ENCODE results near the gene COL18A1. TPM values are rescaled to one million over a fixed set of nuclear protein-coding genes. Genes with fewer than 3 reads are reported as not detected.
A peak's percentile ranks its signal among the peaks of the same experiment; 100 is the strongest.

Gene COL18A1
- total and polyA plus RNA-seq, 4 donors, result 44.9 to 308 (median 232) TPM

DNA sequence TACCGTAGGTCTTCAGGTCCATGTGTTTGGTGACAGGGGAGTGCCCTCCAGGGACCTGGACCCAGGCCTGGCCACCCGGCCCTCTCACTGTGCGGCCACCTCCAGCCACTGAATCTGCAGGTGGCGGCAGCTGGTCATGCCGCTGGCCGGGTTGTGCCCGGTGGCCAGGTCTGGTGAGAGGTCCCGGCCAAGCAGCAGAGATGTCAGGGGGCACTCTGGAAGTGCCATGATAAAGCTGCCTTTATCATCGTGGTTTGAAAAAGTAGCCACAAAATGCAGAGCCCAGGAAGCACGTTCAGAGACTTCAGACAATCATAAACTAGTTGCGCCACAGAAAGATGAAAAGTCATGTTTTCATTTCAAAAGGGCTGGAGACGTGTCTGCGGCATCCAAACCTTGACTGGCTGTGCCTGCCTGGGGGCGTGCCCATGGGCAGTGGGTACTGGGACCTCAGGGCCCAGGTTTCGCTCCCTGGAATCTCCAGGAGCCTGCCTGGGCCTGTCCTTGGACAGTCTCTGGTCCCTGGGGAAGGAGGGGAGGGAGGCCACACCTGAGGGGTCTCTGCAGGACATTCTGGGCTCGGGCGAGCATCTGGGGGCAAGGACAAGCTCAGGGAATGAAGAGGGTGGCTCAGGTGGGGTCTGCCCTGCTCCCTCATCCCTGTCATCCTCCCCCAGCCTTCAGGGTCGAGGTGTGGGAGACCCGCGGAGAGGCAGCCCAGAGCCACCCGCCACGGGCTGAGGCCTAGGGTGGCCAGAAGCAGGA, 44.9 kb downstream of the COL18A1 start:
- peaks cover 24 to 71% (median 57%) of the 10 kb centered on the region in 4 donors for H3K4me1 ChIP-seq (ENCODE audit: control insufficient read depth in 4 of 4, insufficient read depth in 4 of 4, low read length in 3 of 4)
- H3K4me3 ChIP-seq (ENCODE audit: low read depth in 1 of 3, low read length in 3 of 3), result peak overlapping the region; percentile 5 to 24 (median 7)
- no peaks in the 10 kb centered on the region for H3K36me3 ChIP-seq (ENCODE audit: control insufficient read depth in 4 of 4, insufficient read depth in 3 of 4, low read depth in 1 of 4, low read length in 3 of 4)
- WGBS, result 54% methylated on average over 22 of the region's 22 CpGs
- no peak for DNase-seq (ENCODE audit: low spot score)
- peak overlapping the region; percentile 61 to 69 for H3K27ac ChIP-seq (ENCODE audit: low read depth in 1 of 2, low read length in 2 of 2)
- no peaks in the 10 kb centered on the region for H3K27me3 ChIP-seq (ENCODE audit: control insufficient read depth in 4 of 4, insufficient read depth in 4 of 4, low read length in 3 of 4)
- TF ChIP-seq HNF4A (conservative IDR thresholded peaks at IDR 0.05), result peak in 1 of 2 donors; percentile 48
- TF ChIP-seq RXRA (IDR thresholded peaks at IDR 0.05), result peak in 1 of 2 donors; percentile 55
- TF ChIP-seq CTCF (IDR thresholded peaks at IDR 0.05; ENCODE audit: low read depth, low read length, missing input control), result no peak
- peak overlapping the region in 1 of 2 donors; percentile 23 for H3K9ac ChIP-seq (ENCODE audit: low read depth in 1 of 2, low read length in 2 of 2)
- H3K9me3 ChIP-seq (ENCODE audit: control insufficient read depth in 4 of 4, low read length in 3 of 4), result no peaks in the 10 kb centered on the region

- Histone ChIP-seq H3K4me3 (ENCODE audit: low read depth in 1 of 3, low read length in 3 of 3) (no peak overlapping the region), H3K36me3 (ENCODE audit: control insufficient read depth in 4 of 4, insufficient read depth in 3 of 4, low read depth in 1 of 4, low read length in 3 of 4) (no peaks in the 10 kb centered on the region), H3K9ac (ENCODE audit: low read depth in 1 of 2, low read length in 2 of 2) (no peak overlapping the region), H3K27ac (ENCODE audit: low read depth in 1 of 2, low read length in 2 of 2) (peak overlapping the region in 1 of 2 donors; percentile 69), H3K9me3 (ENCODE audit: control insufficient read depth in 4 of 4, low read length in 3 of 4) (no peaks in the 10 kb centered on the region), H3K4me1 (ENCODE audit: control insufficient read depth in 4 of 4, insufficient read depth in 4 of 4, low read length in 3 of 4) (peaks cover 24 to 75% (median 61%) of the 10 kb centered on the region in 4 donors), H3K27me3 (ENCODE audit: control insufficient read depth in 4 of 4, insufficient read depth in 4 of 4, low read length in 3 of 4) (no peaks in the 10 kb centered on the region)
- no peak for TF ChIP-seq FOXA1 (IDR thresholded peaks at IDR 0.05)
- TF ChIP-seq HNF4G (IDR thresholded peaks at IDR 0.05), result no peak
- no peak for TF ChIP-seq RXRA (IDR thresholded peaks at IDR 0.05)
- TF ChIP-seq, protein P1, sequence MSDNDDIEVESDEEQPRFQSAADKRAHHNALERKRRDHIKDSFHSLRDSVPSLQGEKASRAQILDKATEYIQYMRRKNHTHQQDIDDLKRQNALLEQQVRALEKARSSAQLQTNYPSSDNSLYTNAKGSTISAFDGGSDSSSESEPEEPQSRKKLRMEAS (IDR thresholded peaks at IDR 0.05), result no peak
- TF ChIP-seq, protein P2, sequence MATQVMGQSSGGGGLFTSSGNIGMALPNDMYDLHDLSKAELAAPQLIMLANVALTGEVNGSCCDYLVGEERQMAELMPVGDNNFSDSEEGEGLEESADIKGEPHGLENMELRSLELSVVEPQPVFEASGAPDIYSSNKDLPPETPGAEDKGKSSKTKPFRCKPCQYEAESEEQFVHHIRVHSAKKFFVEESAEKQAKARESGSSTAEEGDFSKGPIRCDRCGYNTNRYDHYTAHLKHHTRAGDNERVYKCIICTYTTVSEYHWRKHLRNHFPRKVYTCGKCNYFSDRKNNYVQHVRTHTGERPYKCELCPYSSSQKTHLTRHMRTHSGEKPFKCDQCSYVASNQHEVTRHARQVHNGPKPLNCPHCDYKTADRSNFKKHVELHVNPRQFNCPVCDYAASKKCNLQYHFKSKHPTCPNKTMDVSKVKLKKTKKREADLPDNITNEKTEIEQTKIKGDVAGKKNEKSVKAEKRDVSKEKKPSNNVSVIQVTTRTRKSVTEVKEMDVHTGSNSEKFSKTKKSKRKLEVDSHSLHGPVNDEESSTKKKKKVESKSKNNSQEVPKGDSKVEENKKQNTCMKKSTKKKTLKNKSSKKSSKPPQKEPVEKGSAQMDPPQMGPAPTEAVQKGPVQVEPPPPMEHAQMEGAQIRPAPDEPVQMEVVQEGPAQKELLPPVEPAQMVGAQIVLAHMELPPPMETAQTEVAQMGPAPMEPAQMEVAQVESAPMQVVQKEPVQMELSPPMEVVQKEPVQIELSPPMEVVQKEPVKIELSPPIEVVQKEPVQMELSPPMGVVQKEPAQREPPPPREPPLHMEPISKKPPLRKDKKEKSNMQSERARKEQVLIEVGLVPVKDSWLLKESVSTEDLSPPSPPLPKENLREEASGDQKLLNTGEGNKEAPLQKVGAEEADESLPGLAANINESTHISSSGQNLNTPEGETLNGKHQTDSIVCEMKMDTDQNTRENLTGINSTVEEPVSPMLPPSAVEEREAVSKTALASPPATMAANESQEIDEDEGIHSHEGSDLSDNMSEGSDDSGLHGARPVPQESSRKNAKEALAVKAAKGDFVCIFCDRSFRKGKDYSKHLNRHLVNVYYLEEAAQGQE (IDR thresholded peaks at IDR 0.05), result no peak
- no peak for TF ChIP-seq HNF4A (conservative IDR thresholded peaks at IDR 0.05)
- no peak for TF ChIP-seq RAD21 (IDR thresholded peaks at IDR 0.05)
- no peak for TF ChIP-seq GABPA (IDR thresholded peaks at IDR 0.05 in 1 of 2, conservative IDR thresholded peaks at IDR 0.05 in 1 of 2)
- DNase-seq (ENCODE audit: low spot score), result no peak
- 90% methylated on average over 24 of the region's 24 CpGs for WGBS
These were observed 45.6 kb downstream of the COL18A1 start for GRCh38 chr21:45450423-45451090.

All from liver (tissue), 9 donors.